Measurements from ENCODE around the gene SYDE1.
A peak's percentile ranks its signal among the peaks of the same experiment; 100 is the strongest.
"Not testable (repeated sequence)": the region's sequence is repeated elsewhere in the genome, so short reads cannot be mapped to it uniquely, and the experiment has no call there.

SYDE1 gene

GRCh38 chr19:15107061-15108010 is at the start of gene SYDE1:
SYDE1 (plus strand) TSS chr19:15107401; CDS start chr19:15107434, 33 bp downstream.
- peak in 1 of 2 experiments; percentile 29 for DNase-seq

- DNase-seq: no peak
Observed at GRCh38 chr19:15062036-15062435, 45.2 kb upstream of the SYDE1 start.

GRCh38 chr19:15070386-15070785 is 36.8 kb upstream of the SYDE1 start:
- not testable (repeated sequence) for DNase-seq

- DNase-seq: no peak
Observed at GRCh38 chr19:15072930-15073647, 34.1 kb upstream of the SYDE1 start.

GRCh38 chr19:15074371-15074770 is 32.8 kb upstream of the SYDE1 start:
- DNase-seq: no peak

GRCh38 chr19:15075806-15076205 is 31.4 kb upstream of the SYDE1 start:
- DNase-seq: no peak

- not testable (repeated sequence) for DNase-seq
Observed at GRCh38 chr19:15080002-15080401, 27.2 kb upstream of the SYDE1 start.

GRCh38 chr19:15081911-15082310 is 25.3 kb upstream of the SYDE1 start, which contains the start of gene OR1I1:
OR1I1 (plus strand) TSS chr19:15082211; CDS start chr19:15087066, 4,855 bp downstream.
- no peak for DNase-seq

- no peak for DNase-seq
Observed at GRCh38 chr19:15087182-15087581, 20.0 kb upstream of the SYDE1 start.

GRCh38 chr19:15091918-15092753 is 15.1 kb upstream of the SYDE1 start:
- peak in 1 of 2 experiments; percentile 19 for DNase-seq

- no peak for DNase-seq
Observed at GRCh38 chr19:15093001-15093400, 14.2 kb upstream of the SYDE1 start.

GRCh38 chr19:15096223-15096622 is 11.0 kb upstream of the SYDE1 start:
- DNase-seq: no peak

GRCh38 chr19:15097980-15098379 is 9.2 kb upstream of the SYDE1 start:
- DNase-seq: not testable (repeated sequence)

GRCh38 chr19:15098460-15098859 is 8.7 kb upstream of the SYDE1 start:
- no peak for DNase-seq

- no peak for DNase-seq
Observed at GRCh38 chr19:15099017-15099582, 8.1 kb upstream of the SYDE1 start.

- peak; percentile 33 to 39 for DNase-seq
Observed at GRCh38 chr19:15101479-15102082, 5.6 kb upstream of the SYDE1 start.

- DNase-seq: no peak
Observed at GRCh38 chr19:15104003-15104402, 3.2 kb upstream of the SYDE1 start.

- DNase-seq: no peak
Observed at GRCh38 chr19:15104411-15104810, 2.8 kb upstream of the SYDE1 start.

GRCh38 chr19:15105044-15105443 is 2.2 kb upstream of the SYDE1 start:
- no peak for DNase-seq

GRCh38 chr19:15108145-15108844 is 1.1 kb downstream of the SYDE1 start:
- no peak for DNase-seq
